ENCODE data around the gene TSPAN14.

The TSPAN14 gene

GRCh38 chr10:80453842-80454512 lies at the start of gene TSPAN14:
Gene TSPAN14, plus strand, starts transcription at chr10:80454310. Its CDS starts 34,924 bp downstream, at chr10:80489234.
- Histone ChIP-seq H3K27me3 (no peaks in the 10 kb centered on the region), H3K4me2 (peak within 1 kb of the TSS; percentile 96), H4K20me1 (peaks cover 41% of the 10 kb centered on the region), H3K4me3 (peak within 1 kb of the TSS; percentile 90), H3K9ac (peak within 1 kb of the TSS; percentile 99), H3K27ac (peak within 1 kb of the TSS; percentile 99), H3K36me3 (peaks cover 14% of the 10 kb centered on the region; the same call in 1 of the 2 replicates), H3K9me3 (peaks cover 7% of the 10 kb centered on the region; the same call in 1 of the 2 replicates), H3K4me1 (peaks cover 63% of the 10 kb centered on the region)
- no peak for TF ChIP-seq Cebpa-rat (IDR thresholded peaks at IDR 0.05)

- H3K4me1 ChIP-seq, result peaks cover 32% of the 10 kb centered on the region
- TF ChIP-seq Cebpa-rat (IDR thresholded peaks at IDR 0.05), result no peak
Observed at GRCh38 chr10:80405035-80405434, 49.1 kb upstream of the TSPAN14 start.

GRCh38 chr10:80405626-80406025 lies 48.5 kb upstream of the TSPAN14 start:
- no peak overlapping the region for H3K9ac ChIP-seq
- peaks cover 12% of the 10 kb centered on the region; the same call in 1 of the 2 replicates for H4K20me1 ChIP-seq
- no peaks in the 10 kb centered on the region for H3K9me3 ChIP-seq
- no peak overlapping the region for H3K4me3 ChIP-seq
- no peak overlapping the region for H3K27ac ChIP-seq
- no peaks in the 10 kb centered on the region for H3K27me3 ChIP-seq
- no peak overlapping the region for H3K4me2 ChIP-seq
- H3K36me3 ChIP-seq, result peaks cover 3% of the 10 kb centered on the region
- TF ChIP-seq Cebpa-rat (IDR thresholded peaks at IDR 0.05), result no peak
- H3K4me1 ChIP-seq, result peaks cover 38% of the 10 kb centered on the region

More at GRCh38 chr10:80405035-80405434, 49.1 kb upstream of the TSPAN14 start:
- Histone ChIP-seq H3K27ac (no peak overlapping the region), H3K9me3 (no peaks in the 10 kb centered on the region), H3K36me3 (no peaks in the 10 kb centered on the region), H3K4me2 (no peak overlapping the region), H3K27me3 (no peaks in the 10 kb centered on the region), H3K4me3 (no peak overlapping the region), H3K9ac (no peak overlapping the region), H4K20me1 (0 out of 2 replicates have a peak, but pooled peaks cover 6% of the 10 kb centered on the region)

- TF ChIP-seq Cebpa-rat (IDR thresholded peaks at IDR 0.05), result no peak
- Histone ChIP-seq H3K9me3 (no peaks in the 10 kb centered on the region), H3K27me3 (no peaks in the 10 kb centered on the region), H3K4me3 (no peak overlapping the region), H3K4me2 (no peak overlapping the region), H4K20me1 (peaks cover 18% of the 10 kb centered on the region; the same call in 1 of the 2 replicates), H3K27ac (no peak overlapping the region), H3K9ac (no peak overlapping the region), H3K4me1 (peaks cover 43% of the 10 kb centered on the region), H3K36me3 (peaks cover 9% of the 10 kb centered on the region)
Observed at GRCh38 chr10:80406204-80406603, 47.9 kb upstream of the TSPAN14 start.

- Histone ChIP-seq H3K9me3 (no peaks in the 10 kb centered on the region), H4K20me1 (peaks cover 28% of the 10 kb centered on the region; the same call in 1 of the 2 replicates), H3K4me3 (peak overlapping the region; percentile 95), H3K36me3 (peaks cover 17% of the 10 kb centered on the region), H3K4me2 (peak overlapping the region; percentile 93), H3K27me3 (no peaks in the 10 kb centered on the region), H3K4me1 (peaks cover 60% of the 10 kb centered on the region), H3K9ac (peak overlapping the region; percentile 91), H3K27ac (peak overlapping the region; percentile 91)
- TF ChIP-seq Cebpa-rat (IDR thresholded peaks at IDR 0.05), result no peak
Observed at GRCh38 chr10:80407812-80408241, 46.3 kb upstream of the TSPAN14 start.

GRCh38 chr10:80408242-80409101 lies 45.6 kb upstream of the TSPAN14 start, which contains the start of gene PRXL2A:
Gene PRXL2A, plus strand, starts transcription at chr10:80408551. Its CDS starts 11,917 bp downstream, at chr10:80420468.
- Histone ChIP-seq H3K4me1 (peaks cover 65% of the 10 kb centered on the region), H3K36me3 (peaks cover 21% of the 10 kb centered on the region), H3K27me3 (no peaks in the 10 kb centered on the region), H4K20me1 (peaks cover 32% of the 10 kb centered on the region), H3K27ac (peak within 1 kb of the TSS; percentile 91), H3K4me3 (peak within 1 kb of the TSS; percentile 95), H3K4me2 (peak within 1 kb of the TSS; percentile 93), H3K9me3 (no peaks in the 10 kb centered on the region), H3K9ac (peak within 1 kb of the TSS; percentile 91)
- TF ChIP-seq Cebpa-rat (IDR thresholded peaks at IDR 0.05), result no peak

GRCh38 chr10:80409121-80409520 lies 45.0 kb upstream of the TSPAN14 start:
- H3K4me3 ChIP-seq, result peak overlapping the region; percentile 95
- H4K20me1 ChIP-seq, result peaks cover 39% of the 10 kb centered on the region
- H3K27ac ChIP-seq, result peak overlapping the region; percentile 91
- H3K9ac ChIP-seq, result peak overlapping the region; percentile 91
- peaks cover 71% of the 10 kb centered on the region for H3K4me1 ChIP-seq
- H3K27me3 ChIP-seq, result no peaks in the 10 kb centered on the region
- H3K9me3 ChIP-seq, result no peaks in the 10 kb centered on the region
- peaks cover 27% of the 10 kb centered on the region for H3K36me3 ChIP-seq
- peak overlapping the region; percentile 93 for H3K4me2 ChIP-seq
- no peak for TF ChIP-seq Cebpa-rat (IDR thresholded peaks at IDR 0.05)

- no peak for TF ChIP-seq Cebpa-rat (IDR thresholded peaks at IDR 0.05)
- Histone ChIP-seq H3K4me1 (peaks cover 81% of the 10 kb centered on the region), H3K27ac (no peak overlapping the region), H3K4me2 (peak overlapping the region; percentile 93), H3K4me3 (0 out of 2 replicates have a peak overlapping the region, but pooled peaks have one; percentile 95), H4K20me1 (peaks cover 49% of the 10 kb centered on the region), H3K27me3 (no peaks in the 10 kb centered on the region), H3K9me3 (no peaks in the 10 kb centered on the region), H3K9ac (peak overlapping the region; percentile 91; the same call in 1 of the 2 replicates), H3K36me3 (peaks cover 37% of the 10 kb centered on the region)
Observed at GRCh38 chr10:80410122-80410521, 44.0 kb upstream of the TSPAN14 start.

- peaks cover 54% of the 10 kb centered on the region for H4K20me1 ChIP-seq
- no peak overlapping the region for H3K4me3 ChIP-seq
- no peaks in the 10 kb centered on the region for H3K9me3 ChIP-seq
- TF ChIP-seq Cebpa-rat (IDR thresholded peaks at IDR 0.05), result no peak
- H3K27ac ChIP-seq, result no peak overlapping the region
- H3K4me1 ChIP-seq, result peaks cover 87% of the 10 kb centered on the region
- peak overlapping the region; percentile 93 for H3K4me2 ChIP-seq
- H3K9ac ChIP-seq, result peak overlapping the region; percentile 91; the same call in 1 of the 2 replicates
- H3K36me3 ChIP-seq, result peaks cover 42% of the 10 kb centered on the region
- no peaks in the 10 kb centered on the region for H3K27me3 ChIP-seq
Observed at GRCh38 chr10:80410578-80411145, 43.4 kb upstream of the TSPAN14 start.
